ENCODE data around the gene ANKRD10.

- no peak for TF ChIP-seq POLR2AphosphoS5 (IDR thresholded peaks at IDR 0.05; ENCODE audit: low read depth)
- no peak for TF ChIP-seq CTCF (conservative IDR thresholded peaks at IDR 0.05; ENCODE audit: low read depth in 2 of 2)
- no peak for TF ChIP-seq EZH2phosphoT487 (IDR thresholded peaks at IDR 0.05; ENCODE audit: unreplicated experiment)
These were observed 31.3 kb downstream of the ANKRD10 start for GRCh38 chr13:110883542-110883941.
